ENCODE results near the gene ST6GALNAC4. TPM values are rescaled to one million over a fixed set of nuclear protein-coding genes. Genes with fewer than 3 reads are reported as not detected.

ST6GALNAC4 gene
- total and polyA plus RNA-seq, 2 experiments from 2014 or later = 48.8 to 119 TPM

- peaks cover 10% of the 10 kb centered on the region for H3K4me1 ChIP-seq (ENCODE audit: low read depth)
- H3K36me3 ChIP-seq = peaks cover 35% of the 10 kb centered on the region
- H3K9me3 ChIP-seq (ENCODE audit: low read depth) = no peaks in the 10 kb centered on the region
- no peak for TF ChIP-seq CTCF (IDR thresholded peaks at IDR 0.05; ENCODE audit: low read depth, low read length)
- H3K4me3 ChIP-seq = no peak overlapping the region
- H3K27me3 ChIP-seq = no peaks in the 10 kb centered on the region
- DNase-seq (ENCODE audit: low read depth in 1 of 2, low spot score in 1 of 2) = no peak
- no peak overlapping the region for H3K27ac ChIP-seq
Observed at GRCh38 chr9:127893392-127893791, 23.4 kb downstream of the ST6GALNAC4 start.

- TF ChIP-seq CTCF (IDR thresholded peaks at IDR 0.05; ENCODE audit: low read depth, low read length) = no peak
- no peaks in the 10 kb centered on the region for H3K27me3 ChIP-seq
- no peak overlapping the region for H3K27ac ChIP-seq
- no peak overlapping the region for H3K4me3 ChIP-seq
- no peaks in the 10 kb centered on the region for H3K9me3 ChIP-seq (ENCODE audit: low read depth)
- no peak for DNase-seq (ENCODE audit: low read depth in 1 of 2, low spot score in 1 of 2)
- H3K4me1 ChIP-seq (ENCODE audit: low read depth) = peaks cover 13% of the 10 kb centered on the region
- peaks cover 35% of the 10 kb centered on the region for H3K36me3 ChIP-seq
Observed at GRCh38 chr9:127892831-127893230, 24.0 kb downstream of the ST6GALNAC4 start.

- Histone ChIP-seq H3K27ac (no peak overlapping the region), H3K4me3 (no peak overlapping the region), H3K27me3 (no peaks in the 10 kb centered on the region), H3K9me3 (ENCODE audit: low read depth) (no peaks in the 10 kb centered on the region), H3K4me1 (ENCODE audit: low read depth) (peaks cover 4% of the 10 kb centered on the region), H3K36me3 (peaks cover 46% of the 10 kb centered on the region)
- no peak for DNase-seq (ENCODE audit: low read depth in 1 of 2, low spot score in 1 of 2)
- TF ChIP-seq CTCF (IDR thresholded peaks at IDR 0.05; ENCODE audit: low read depth, low read length) = no peak
Observed at GRCh38 chr9:127890053-127890452, 26.8 kb downstream of the ST6GALNAC4 start.

GRCh38 chr9:127887792-127888191 lies 29.0 kb downstream of the ST6GALNAC4 start:
- H3K4me3 ChIP-seq = no peak overlapping the region
- DNase-seq (ENCODE audit: low read depth in 1 of 2, low spot score in 1 of 2) = peak in 1 of 2 donors; percentile 32
- TF ChIP-seq CTCF (IDR thresholded peaks at IDR 0.05; ENCODE audit: low read depth, low read length) = no peak
- H3K27ac ChIP-seq = peak overlapping the region; percentile 25
- H3K4me1 ChIP-seq (ENCODE audit: low read depth) = peaks cover 4% of the 10 kb centered on the region
- H3K36me3 ChIP-seq = peaks cover 23% of the 10 kb centered on the region
- no peaks in the 10 kb centered on the region for H3K27me3 ChIP-seq
- no peaks in the 10 kb centered on the region for H3K9me3 ChIP-seq (ENCODE audit: low read depth)

- H3K27ac ChIP-seq = no peak overlapping the region
- no peak overlapping the region for H3K4me3 ChIP-seq
- no peak for TF ChIP-seq CTCF (IDR thresholded peaks at IDR 0.05; ENCODE audit: low read depth, low read length)
- H3K4me1 ChIP-seq (ENCODE audit: low read depth) = peaks cover 4% of the 10 kb centered on the region
- H3K9me3 ChIP-seq (ENCODE audit: low read depth) = no peaks in the 10 kb centered on the region
- no peaks in the 10 kb centered on the region for H3K27me3 ChIP-seq
- H3K36me3 ChIP-seq = peaks cover 18% of the 10 kb centered on the region
- DNase-seq (ENCODE audit: low read depth in 1 of 2, low spot score in 1 of 2) = no peak
Observed at GRCh38 chr9:127886401-127886972, 30.4 kb downstream of the ST6GALNAC4 start.

Measured in cardiac muscle cell (in vitro differentiated cells and primary cell).